Bronchial epithelial cell (primary cell): ENCODE results near the gene ZNF559. TPM values are rescaled to one million over a fixed set of nuclear protein-coding genes. Genes with fewer than 3 reads are reported as not detected.

Experiments used
- DNase-seq: peaks from one replicate; pipeline ENCODE4 v3.0.0-alpha.2; 2010; ENCODE audit warnings: low read depth
- FAIRE-seq: peaks from 2 replicates; lab custom pipeline; 2011; peaks lifted over from hg19 to GRCh38; lab: Jason Lieb, UNC
- H3K27me3 ChIP-seq: 2 replicates; pipeline ENCODE4 v1.5.1; 2011; ENCODE audit warnings: low read length; ENCODE audit not compliant: control insufficient read depth, insufficient read depth
- H3K36me3 ChIP-seq: 2 replicates; pipeline ENCODE4 v1.5.1; 2011; ENCODE audit warnings: low read length; ENCODE audit not compliant: control insufficient read depth, insufficient read depth
- H3K4me3 ChIP-seq: 2 replicates; pipeline ENCODE4 v1.5.1; 2011; ENCODE audit warnings: mild to moderate bottlenecking, low read depth, low read length, control low read depth
- total RNA-seq: library from RNA; depleted of rRNA; stranded (reverse); fragments of >200 nt; gene quantifications from 2 replicates; pipeline ENCODE4 v1.2.1, GENCODE V29; 2014
- TF ChIP-seq, protein P1 (sequence below): IDR thresholded peaks from 2 replicates; pipeline ENCODE4 v1.5.1; 2011; ENCODE audit warnings: mild to moderate bottlenecking, moderate library complexity, low read length, control low read depth, inconsistent platforms; ENCODE audit not compliant: insufficient read depth, severe bottlenecking

ZNF559 gene
- total RNA-seq, 1 donor from 2014 or later, result 12.1 TPM

DNA sequence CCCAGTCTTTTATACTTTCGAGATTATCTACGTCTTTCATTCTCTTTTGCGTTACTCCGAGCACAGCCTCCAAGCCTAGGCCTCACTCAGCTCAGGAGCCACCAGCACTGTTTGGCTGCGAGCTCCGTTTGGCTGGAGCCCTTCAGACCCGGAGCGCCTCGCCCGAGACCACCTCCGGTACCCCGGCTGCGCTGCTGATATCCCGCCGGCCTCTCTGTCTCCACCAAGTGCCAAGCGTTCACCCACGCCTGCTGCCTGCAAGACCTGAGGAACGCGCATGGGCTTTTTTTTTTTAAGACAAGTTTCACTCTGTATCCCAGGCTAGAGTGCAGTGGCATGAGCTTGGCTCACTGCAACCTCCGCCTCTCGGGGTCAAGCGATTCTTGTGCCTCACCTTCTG, 24.7 kb downstream of the ZNF559 start:
- no peak for DNase-seq
- Histone ChIP-seq H3K4me3 (no peak overlapping the region), H3K36me3 (no peaks in the 10 kb centered on the region), H3K27me3 (no peaks in the 10 kb centered on the region)
- FAIRE-seq, result no peak
- TF ChIP-seq, protein P1, sequence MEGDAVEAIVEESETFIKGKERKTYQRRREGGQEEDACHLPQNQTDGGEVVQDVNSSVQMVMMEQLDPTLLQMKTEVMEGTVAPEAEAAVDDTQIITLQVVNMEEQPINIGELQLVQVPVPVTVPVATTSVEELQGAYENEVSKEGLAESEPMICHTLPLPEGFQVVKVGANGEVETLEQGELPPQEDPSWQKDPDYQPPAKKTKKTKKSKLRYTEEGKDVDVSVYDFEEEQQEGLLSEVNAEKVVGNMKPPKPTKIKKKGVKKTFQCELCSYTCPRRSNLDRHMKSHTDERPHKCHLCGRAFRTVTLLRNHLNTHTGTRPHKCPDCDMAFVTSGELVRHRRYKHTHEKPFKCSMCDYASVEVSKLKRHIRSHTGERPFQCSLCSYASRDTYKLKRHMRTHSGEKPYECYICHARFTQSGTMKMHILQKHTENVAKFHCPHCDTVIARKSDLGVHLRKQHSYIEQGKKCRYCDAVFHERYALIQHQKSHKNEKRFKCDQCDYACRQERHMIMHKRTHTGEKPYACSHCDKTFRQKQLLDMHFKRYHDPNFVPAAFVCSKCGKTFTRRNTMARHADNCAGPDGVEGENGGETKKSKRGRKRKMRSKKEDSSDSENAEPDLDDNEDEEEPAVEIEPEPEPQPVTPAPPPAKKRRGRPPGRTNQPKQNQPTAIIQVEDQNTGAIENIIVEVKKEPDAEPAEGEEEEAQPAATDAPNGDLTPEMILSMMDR, result no peak

DNA sequence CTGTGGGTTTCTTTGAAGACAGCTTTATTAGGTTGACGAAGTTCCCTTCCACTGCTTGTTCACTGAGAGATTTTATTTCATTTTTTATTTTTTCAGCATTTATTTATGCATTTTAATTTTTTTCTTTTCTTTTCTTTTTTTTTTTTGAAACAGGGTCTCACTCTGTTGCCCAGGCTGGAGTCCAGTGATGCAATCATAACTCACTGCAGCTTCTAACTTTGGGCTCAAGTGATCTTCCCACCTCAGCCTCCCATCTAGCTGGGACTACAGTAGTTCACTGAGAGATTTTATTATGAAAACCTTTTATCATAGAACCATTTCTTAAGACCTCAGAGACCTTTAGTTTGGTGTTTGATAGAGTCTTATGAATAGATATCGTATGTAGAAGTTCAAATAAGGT, 28.5 kb downstream of the ZNF559 start:
- no peak overlapping the region for H3K4me3 ChIP-seq
- TF ChIP-seq, protein P1, result no peak
- FAIRE-seq, result no peak

DNA sequence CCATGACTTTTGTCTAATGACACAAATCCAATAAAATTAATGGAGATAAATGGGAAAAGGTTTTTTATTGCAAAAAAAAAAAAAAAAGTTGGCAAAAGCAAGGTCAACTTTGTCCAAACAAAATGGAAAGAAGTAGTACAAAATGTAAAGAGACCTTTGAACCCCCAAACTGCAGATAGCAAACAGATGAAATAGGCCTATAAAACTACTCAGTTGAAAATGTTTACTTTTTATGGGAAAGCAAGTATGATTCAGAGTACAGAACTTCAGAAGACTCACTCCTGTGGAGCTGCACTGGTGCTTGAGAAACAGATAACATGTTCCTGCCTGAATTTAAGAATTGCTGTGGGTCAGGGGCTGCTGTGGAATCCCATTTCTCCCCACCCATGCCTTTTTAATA, 29.0 kb downstream of the ZNF559 start:
- no peaks in the 10 kb centered on the region for H3K36me3 ChIP-seq

More for the DNA sequence above, 28.5 kb downstream of the ZNF559 start:
- Histone ChIP-seq H3K36me3 (no peaks in the 10 kb centered on the region), H3K27me3 (no peaks in the 10 kb centered on the region)
- DNase-seq, result no peak

DNA sequence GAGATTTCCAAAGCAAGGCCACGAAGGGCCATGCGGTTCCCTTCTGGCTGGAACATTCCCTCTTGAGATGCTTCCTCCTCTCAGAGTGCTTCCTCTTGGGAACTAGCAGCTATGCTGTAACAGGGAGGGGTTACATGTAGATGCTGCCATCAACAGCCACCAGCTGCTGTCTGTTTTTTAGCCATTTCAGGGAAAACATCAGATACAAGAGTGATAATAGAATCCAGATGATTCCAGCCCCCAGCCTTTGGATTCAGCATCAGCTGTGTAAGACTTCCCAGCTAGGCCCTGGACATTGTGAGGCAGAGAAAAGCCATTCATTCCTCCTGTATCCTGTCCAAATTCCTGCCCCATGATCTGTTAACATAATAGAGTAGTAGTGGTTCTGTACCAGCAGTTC, 30.7 kb downstream of the ZNF559 start:
- H3K4me3 ChIP-seq, result no peak overlapping the region
- FAIRE-seq (no peak), DNase-seq (no peak)
- no peaks in the 10 kb centered on the region for H3K27me3 ChIP-seq
- H3K36me3 ChIP-seq, result no peaks in the 10 kb centered on the region
- TF ChIP-seq, protein P1, result no peak

More for the DNA sequence above, 29.0 kb downstream of the ZNF559 start:
- Histone ChIP-seq H3K27me3 (no peaks in the 10 kb centered on the region), H3K4me3 (no peak overlapping the region)
- FAIRE-seq (no peak), DNase-seq (no peak)
- TF ChIP-seq, protein P1, result no peak

DNA sequence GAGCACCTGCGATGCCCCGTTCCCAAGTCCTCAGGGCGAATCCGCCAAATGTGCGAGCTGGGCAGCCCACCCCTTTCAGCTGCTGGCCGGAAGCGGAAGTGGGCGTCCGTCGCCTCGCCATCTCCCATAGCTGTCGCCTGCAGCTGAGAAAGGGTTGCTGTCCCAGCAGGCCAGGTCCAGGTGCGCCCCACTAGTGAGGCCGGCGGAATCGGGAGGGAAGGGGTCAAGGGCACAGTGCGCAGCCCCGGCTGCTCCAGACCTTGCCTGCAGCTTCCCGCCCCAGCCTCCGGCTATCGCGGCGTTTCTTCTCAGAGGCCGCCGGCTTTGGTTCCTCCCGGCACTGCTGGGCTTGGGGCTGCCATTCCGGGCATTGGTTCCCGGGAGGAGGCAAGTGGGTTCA, 38.9 kb downstream of the ZNF559 start, which contains the start of gene ZNF177:
ZNF177 (plus strand) TSS at position 109 of the 400 bp plus-strand sequence. CDS start 15,299 bp downstream, outside the sequence.
- H3K27me3 ChIP-seq, result no peaks in the 10 kb centered on the region
- no peaks in the 10 kb centered on the region for H3K36me3 ChIP-seq
- TF ChIP-seq, protein P1, result no peak
- FAIRE-seq, result no peak
- H3K4me3 ChIP-seq, result peak within 1 kb of the TSS; percentile 27
- no peak for DNase-seq
